Hepatocyte (in vitro differentiated cells): ENCODE data around the gene ZSCAN31. TPM values are rescaled to one million over a fixed set of nuclear protein-coding genes. Genes with fewer than 3 reads are reported as not detected.
A peak's percentile ranks its signal among the peaks of the same experiment; 100 is the strongest.

ENCODE experiments used
- DNase-seq: peaks from one replicate; pipeline ENCODE4 v3.0.0-alpha.2; 2016; ENCODE audit warnings: low spot score
- H2AFZ ChIP-seq: fragments of 200-600 bp; sonication (generic); 2 replicates; pipeline ENCODE4 v1.6.0; 2016; ENCODE audit warnings: antibody characterized with exemption, mild to moderate bottlenecking
- H3K27ac ChIP-seq: fragments of 200-600 bp; sonication (generic); 2 replicates; pipeline ENCODE4 v1.5.1; 2016; ENCODE audit warnings: mild to moderate bottlenecking
- H3K27me3 ChIP-seq: fragments of 200-600 bp; sonication (generic); 2 replicates; pipeline ENCODE4 v1.6.1; 2016
- H3K36me3 ChIP-seq: fragments of 200-600 bp; sonication (generic); replicated peaks from 2 replicates; pipeline ENCODE4 v1.5.1; 2016; ENCODE audit warnings: low read depth; ENCODE audit not compliant: insufficient read depth
- H3K4me1 ChIP-seq: fragments of 200-600 bp; sonication (generic); 2 replicates; pipeline ENCODE4 v1.5.1; 2016; ENCODE audit warnings: mild to moderate bottlenecking, moderate library complexity; ENCODE audit not compliant: insufficient read depth
- H3K4me2 ChIP-seq: fragments of 200-600 bp; sonication (generic); 2 replicates; pipeline ENCODE4 v1.6.0; 2016
- H3K4me3 ChIP-seq: fragments of 200-600 bp; sonication (generic); 2 replicates; pipeline ENCODE4 v1.5.1; 2016; ENCODE audit warnings: mild to moderate bottlenecking
- H3K79me2 ChIP-seq: fragments of 200-600 bp; sonication (generic); 2 replicates; pipeline ENCODE4 v1.6.0; 2017; ENCODE audit warnings: mild to moderate bottlenecking
- H3K9me2 ChIP-seq: fragments of 200-600 bp; sonication (generic); replicated peaks from 2 replicates; pipeline ENCODE4 v1.6.0; 2017; ENCODE audit warnings: mild to moderate bottlenecking; ENCODE audit not compliant: insufficient read depth
- H3K9me3 ChIP-seq: fragments of 200-600 bp; sonication (generic); 2 replicates; pipeline ENCODE4 v1.5.1; 2016; ENCODE audit warnings: low read depth, mild to moderate bottlenecking
- H4K20me1 ChIP-seq: fragments of 200-600 bp; sonication (generic); 2 replicates; pipeline ENCODE4 v1.6.0; 2016; ENCODE audit warnings: mild to moderate bottlenecking; ENCODE audit not compliant: insufficient read depth, poor library complexity, severe bottlenecking
- EZH2 ChIP-seq: fragments of 200-600 bp; sonication (generic); IDR thresholded peaks from 2 replicates; pipeline ENCODE4 v1.6.1; 2016; ENCODE audit warnings: antibody characterized with exemption, mild to moderate bottlenecking, borderline replicate concordance
- EZH2phosphoT487 ChIP-seq: fragments of 200-600 bp; sonication (generic); IDR thresholded peaks from one replicate; pipeline ENCODE4 v1.6.1; 2018; ENCODE audit warnings: antibody characterized with exemption, mild to moderate bottlenecking, low read depth, moderate library complexity; ENCODE audit not compliant: unreplicated experiment, severe bottlenecking
- WGBS: methylation state at CpG from one replicate; pipeline ENCODE4 v1.1.6; 2016; ENCODE audit warnings: low lambda C conversion rate; ENCODE audit errors: missing lambda C conversion rate; 5-methylcytosine and 5-hydroxymethylcytosine counted together
- polyA plus RNA-seq: library from polyadenylated mRNA; unstranded; fragments of >200 nt; fragmentation: Nextera tagmentation; extraction: Ambion mirVana; gene quantifications from 2 replicates; pipeline ENCODE4 v1.2.1, GENCODE V29; 2016
- total RNA-seq: library from RNA; depleted of rRNA; stranded (reverse); fragments of >200 nt; gene quantifications from 2 replicates; pipeline ENCODE4 v1.2.3, GENCODE V29; 2014
- TF ChIP-seq, protein P1 (sequence below): fragments of 200-600 bp; sonication (generic); IDR thresholded peaks from 2 replicates; pipeline ENCODE4 v1.5.1; 2016; ENCODE audit warnings: antibody characterized with exemption, mild to moderate bottlenecking; ENCODE audit not compliant: poor library complexity

ZSCAN31 gene
- total and polyA plus RNA-seq, 2 experiments from 2014 or later = 1.8 to 4.6 TPM

DNA sequence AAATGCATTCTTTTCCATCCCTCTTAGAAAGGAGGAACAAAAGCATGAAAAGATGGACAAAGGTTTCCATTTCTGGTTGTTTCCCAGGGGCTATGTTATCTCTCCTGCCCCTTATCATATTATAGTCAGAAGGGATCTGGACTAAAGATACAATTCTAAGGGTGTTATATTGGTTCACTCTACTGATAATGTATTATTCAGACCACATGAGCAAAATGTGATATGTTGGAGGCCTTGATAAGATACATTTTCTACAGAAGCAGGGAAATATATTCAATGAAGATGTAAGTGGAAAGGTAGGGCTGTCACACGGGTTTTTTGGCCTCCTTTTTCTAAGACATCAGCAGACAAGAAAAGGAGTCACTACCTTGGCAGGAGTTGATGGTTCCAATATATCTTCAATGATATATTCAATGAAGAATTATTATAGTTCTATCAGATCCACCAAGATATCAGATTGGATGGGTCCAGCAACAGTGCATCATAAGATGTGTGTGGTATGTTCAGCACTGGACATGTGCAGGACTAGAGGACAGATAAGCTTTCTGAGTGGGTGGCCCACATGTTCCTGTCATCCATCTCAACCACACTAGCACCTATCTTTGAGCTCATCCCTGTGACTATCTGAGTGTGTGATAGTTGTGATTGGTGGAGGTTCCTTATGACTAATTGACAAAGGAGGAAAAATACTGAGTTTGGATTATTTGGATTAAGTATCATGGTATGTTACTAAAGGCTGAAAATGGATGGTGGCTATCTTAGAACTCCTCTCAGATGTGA, 8.1 kb upstream of the ZSCAN31 start:
- Histone ChIP-seq H2AFZ (no peak overlapping the region), H4K20me1 (no peaks in the 10 kb centered on the region), H3K4me2 (no peak overlapping the region), H3K4me3 (no peak overlapping the region), H3K27me3 (peaks cover 8% of the 10 kb centered on the region), H3K9me3 (no peaks in the 10 kb centered on the region), H3K36me3 (no peaks in the 10 kb centered on the region), H3K9me2 (no peaks in the 10 kb centered on the region), H3K4me1 (no peaks in the 10 kb centered on the region), H3K79me2 (no peaks in the 10 kb centered on the region), H3K27ac (no peak overlapping the region)
- WGBS = 64% methylated on average over 1 of the region's 1 CpG
- TF ChIP-seq EZH2phosphoT487 = no peak
- TF ChIP-seq EZH2 = no peak
- TF ChIP-seq, protein P1, sequence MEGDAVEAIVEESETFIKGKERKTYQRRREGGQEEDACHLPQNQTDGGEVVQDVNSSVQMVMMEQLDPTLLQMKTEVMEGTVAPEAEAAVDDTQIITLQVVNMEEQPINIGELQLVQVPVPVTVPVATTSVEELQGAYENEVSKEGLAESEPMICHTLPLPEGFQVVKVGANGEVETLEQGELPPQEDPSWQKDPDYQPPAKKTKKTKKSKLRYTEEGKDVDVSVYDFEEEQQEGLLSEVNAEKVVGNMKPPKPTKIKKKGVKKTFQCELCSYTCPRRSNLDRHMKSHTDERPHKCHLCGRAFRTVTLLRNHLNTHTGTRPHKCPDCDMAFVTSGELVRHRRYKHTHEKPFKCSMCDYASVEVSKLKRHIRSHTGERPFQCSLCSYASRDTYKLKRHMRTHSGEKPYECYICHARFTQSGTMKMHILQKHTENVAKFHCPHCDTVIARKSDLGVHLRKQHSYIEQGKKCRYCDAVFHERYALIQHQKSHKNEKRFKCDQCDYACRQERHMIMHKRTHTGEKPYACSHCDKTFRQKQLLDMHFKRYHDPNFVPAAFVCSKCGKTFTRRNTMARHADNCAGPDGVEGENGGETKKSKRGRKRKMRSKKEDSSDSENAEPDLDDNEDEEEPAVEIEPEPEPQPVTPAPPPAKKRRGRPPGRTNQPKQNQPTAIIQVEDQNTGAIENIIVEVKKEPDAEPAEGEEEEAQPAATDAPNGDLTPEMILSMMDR = no peak
- no peak for DNase-seq

DNA sequence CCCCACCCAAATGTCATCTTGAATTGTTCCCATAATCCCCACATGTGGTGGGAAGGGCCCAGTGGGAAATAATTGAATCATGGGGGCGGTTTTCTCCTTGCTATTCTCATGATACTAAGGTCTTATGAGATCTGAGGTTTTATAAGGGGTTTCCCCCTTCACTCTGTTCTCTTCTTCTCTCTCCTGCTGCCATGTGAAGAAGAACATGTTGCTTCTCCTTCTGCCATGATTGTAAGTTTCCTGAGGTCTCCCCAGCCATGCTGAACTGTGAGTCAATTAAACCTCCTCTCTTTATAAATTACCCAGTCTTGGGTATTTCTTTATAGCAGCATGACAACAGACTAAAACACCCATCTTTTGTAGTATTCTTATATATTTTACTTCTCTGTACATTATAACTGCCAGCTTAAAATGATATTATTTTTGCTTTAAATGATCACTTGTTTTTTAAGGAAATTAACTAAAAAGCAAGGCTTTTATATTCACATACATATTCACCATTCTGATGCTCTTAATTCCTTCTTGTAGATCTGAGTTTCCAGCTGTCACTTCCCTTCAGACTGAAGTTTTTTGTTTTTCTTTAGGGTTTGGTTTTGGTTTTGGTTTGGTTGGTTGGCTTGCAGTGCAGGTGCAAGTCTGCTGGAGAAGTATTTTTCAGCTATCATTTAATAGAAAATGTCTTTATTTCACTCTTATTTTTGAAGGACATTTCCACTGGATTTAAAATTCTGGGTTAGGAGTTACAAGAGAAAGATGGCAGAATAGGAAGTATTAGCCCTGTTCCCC, 4.6 kb upstream of the ZSCAN31 start:
- TF ChIP-seq, protein P1 = no peak
- TF ChIP-seq EZH2phosphoT487 = no peak
- no peak for TF ChIP-seq EZH2

DNA sequence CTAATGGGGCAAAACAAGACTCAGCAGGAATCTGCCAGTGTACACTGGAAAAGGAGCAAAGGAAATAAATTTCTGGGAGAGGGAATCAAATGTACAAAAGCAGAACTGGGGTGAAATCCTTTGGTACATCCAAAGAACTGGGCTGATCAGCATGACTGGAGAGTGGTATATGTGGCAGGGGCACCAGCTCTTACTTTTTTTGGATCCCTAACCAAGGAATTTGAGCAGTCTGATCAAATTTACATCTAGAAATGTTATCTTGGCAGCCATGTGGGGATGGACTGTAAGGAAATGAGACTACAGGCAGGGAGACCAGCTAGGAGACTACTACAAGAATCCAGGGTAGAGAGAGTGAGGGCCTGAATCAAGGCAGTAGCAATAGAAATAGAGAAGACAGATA, 1.2 kb upstream of the ZSCAN31 start:
- peaks cover 13% of the 10 kb centered on the region for H3K79me2 ChIP-seq
- H3K36me3 ChIP-seq = no peaks in the 10 kb centered on the region
- H3K27me3 ChIP-seq = no peaks in the 10 kb centered on the region
- DNase-seq = no peak
- H3K4me2 ChIP-seq = peak overlapping the region; percentile 74
- no peak for TF ChIP-seq EZH2phosphoT487
- TF ChIP-seq, protein P1 = no peak
- TF ChIP-seq EZH2 = no peak
- H3K4me1 ChIP-seq = peaks cover 7% of the 10 kb centered on the region
- peak overlapping the region; percentile 56 for H3K4me3 ChIP-seq
- no peaks in the 10 kb centered on the region for H3K9me3 ChIP-seq
- no peaks in the 10 kb centered on the region for H4K20me1 ChIP-seq
- no peaks in the 10 kb centered on the region for H3K9me2 ChIP-seq
- peak overlapping the region; percentile 14 for H2AFZ ChIP-seq
- peak overlapping the region; percentile 94 for H3K27ac ChIP-seq

More for the DNA sequence above, 4.6 kb upstream of the ZSCAN31 start:
- 83% methylated on average over 1 of the region's 1 CpG for WGBS
- Histone ChIP-seq H3K4me1 (no peaks in the 10 kb centered on the region), H3K4me2 (no peak overlapping the region), H3K27me3 (no peaks in the 10 kb centered on the region), H3K4me3 (no peak overlapping the region), H2AFZ (no peak overlapping the region), H3K79me2 (peaks cover 13% of the 10 kb centered on the region), H3K27ac (no peak overlapping the region), H3K9me3 (no peaks in the 10 kb centered on the region), H4K20me1 (no peaks in the 10 kb centered on the region), H3K36me3 (no peaks in the 10 kb centered on the region), H3K9me2 (no peaks in the 10 kb centered on the region)
- DNase-seq = no peak
